ENCODE data around the gene PLXNA1. TPM values are rescaled to one million over a fixed set of nuclear protein-coding genes. Genes with fewer than 3 reads are reported as not detected.

Gene PLXNA1
- 50.1 to 55.2 TPM (median 54.2 TPM) in 3 replicates for total RNA-seq

- Mint-ChIP-seq H3K9me3 (no peaks in the 10 kb centered on the region), H3K36me3 (no peaks in the 10 kb centered on the region), H3K4me1 (peaks cover 22% of the 10 kb centered on the region), H3K27me3 (ENCODE audit: low read depth) (peaks cover 46% of the 10 kb centered on the region), H3K4me3 (peak within 1 kb of the TSS; percentile 63), H3K27ac (no peak within 1 kb of the TSS)
- TF ChIP-seq CTCF (IDR thresholded peaks at IDR 0.05; ENCODE audit: unreplicated experiment): peak; percentile 88
- DNase-seq (ENCODE audit: low spot score in 2 of 2, unreplicated experiment in 2 of 2): peak; percentile 61 to 76
Observed at GRCh38 chr3:126982471-126983175, at the start of gene PLXNA1. TSS of gene PLXNA1 (plus strand) at chr3:126983115. CDS start at chr3:126988594, 5,479 bp downstream.

GRCh38 chr3:126934031-126934531, 48.8 kb upstream of the PLXNA1 start:
- no peak overlapping the region for H3K4me3 Mint-ChIP-seq
- TF ChIP-seq CTCF (IDR thresholded peaks at IDR 0.05; ENCODE audit: unreplicated experiment): no peak
- H3K27me3 Mint-ChIP-seq (ENCODE audit: low read depth): peaks cover 96% of the 10 kb centered on the region
- H3K4me1 Mint-ChIP-seq: peaks cover 26% of the 10 kb centered on the region
- peaks cover 2% of the 10 kb centered on the region for H3K36me3 Mint-ChIP-seq
- no peaks in the 10 kb centered on the region for H3K9me3 Mint-ChIP-seq
- no peak for DNase-seq (ENCODE audit: low spot score in 2 of 2, unreplicated experiment in 2 of 2)
- H3K27ac Mint-ChIP-seq: no peak overlapping the region

GRCh38 chr3:126934991-126935390, 47.9 kb upstream of the PLXNA1 start:
- Mint-ChIP-seq H3K27me3 (ENCODE audit: low read depth) (peaks cover 96% of the 10 kb centered on the region), H3K4me1 (peaks cover 26% of the 10 kb centered on the region), H3K36me3 (no peaks in the 10 kb centered on the region), H3K9me3 (no peaks in the 10 kb centered on the region), H3K27ac (no peak overlapping the region), H3K4me3 (no peak overlapping the region)
- DNase-seq (ENCODE audit: low spot score in 2 of 2, unreplicated experiment in 2 of 2): no peak
- no peak for TF ChIP-seq CTCF (IDR thresholded peaks at IDR 0.05; ENCODE audit: unreplicated experiment)

- Mint-ChIP-seq H3K9me3 (no peaks in the 10 kb centered on the region), H3K4me3 (no peak overlapping the region), H3K27me3 (ENCODE audit: low read depth) (peaks cover 96% of the 10 kb centered on the region), H3K4me1 (peaks cover 26% of the 10 kb centered on the region), H3K36me3 (no peaks in the 10 kb centered on the region), H3K27ac (no peak overlapping the region)
- TF ChIP-seq CTCF (IDR thresholded peaks at IDR 0.05; ENCODE audit: unreplicated experiment): no peak
- DNase-seq (ENCODE audit: low spot score in 2 of 2, unreplicated experiment in 2 of 2): no peak
Observed at GRCh38 chr3:126935756-126936509, 47.0 kb upstream of the PLXNA1 start.

GRCh38 chr3:126936853-126937425, 46.0 kb upstream of the PLXNA1 start:
- Mint-ChIP-seq H3K9me3 (no peaks in the 10 kb centered on the region), H3K27me3 (ENCODE audit: low read depth) (peaks cover 96% of the 10 kb centered on the region), H3K4me1 (peaks cover 26% of the 10 kb centered on the region), H3K27ac (no peak overlapping the region), H3K4me3 (no peak overlapping the region), H3K36me3 (peaks cover 3% of the 10 kb centered on the region)
- no peak for TF ChIP-seq CTCF (IDR thresholded peaks at IDR 0.05; ENCODE audit: unreplicated experiment)
- no peak for DNase-seq (ENCODE audit: low spot score in 2 of 2, unreplicated experiment in 2 of 2)

All from mesothelial cell of epicardium (in vitro differentiated cells).